Endothelial cell of umbilical vein (primary cell): ENCODE data around the gene AKT2. TPM values are rescaled to one million over a fixed set of nuclear protein-coding genes. Genes with fewer than 3 reads are reported as not detected.

Experiments used
- BruUV-seq: library from RNA; stranded (reverse); fragments of 400-500 nt; replicated peaks from 2 replicates; lab custom pipeline; 2021; lab: Mats Ljungman, UMichigan
- CTCF ChIA-PET: fragments of 300-600, 350-600 bp; sonication (Branson Sonifier 250); formaldehyde crosslinking; loops from one replicate; lab custom pipeline; 2021; ENCODE audit warnings: antibody characterized with exemption, inconsistent platforms; lab: Charles Lee
- POLR2A ChIA-PET: fragments of 300-600, 350-600 bp; sonication (Branson Sonifier 250); formaldehyde crosslinking; loops from one replicate; lab custom pipeline; 2021; ENCODE audit warnings: antibody characterized with exemption, inconsistent platforms; lab: Charles Lee
- DNase-seq: peaks from one replicate; pipeline ENCODE4 v3.0.0-alpha.2; 2011; ENCODE audit warnings: low read depth, low spot score
- FAIRE-seq: peaks from 2 replicates; lab custom pipeline; 2011; peaks lifted over from hg19 to GRCh38; lab: Jason Lieb, UNC
- H2AFZ ChIP-seq: 2 replicates; pipeline ENCODE4 v1.6.0; 2012; ENCODE audit warnings: low read depth, low read length, control low read depth, inconsistent platforms
- H3K27ac ChIP-seq: 2 replicates; pipeline ENCODE4 v1.5.1; 2011; ENCODE audit warnings: low read depth, mild to moderate bottlenecking, control low read depth, low read length, moderate library complexity; ENCODE audit not compliant: insufficient read depth
- H3K27me3 ChIP-seq, 2 experiments: 2 replicates each; pipeline versions ENCODE4 v1.6.0 to v1.6.1; 2011; ENCODE audit warnings: low read length in 2 of 2, mixed read lengths in 1 of 2; ENCODE audit not compliant: control insufficient read depth in 2 of 2, insufficient read depth in 2 of 2
- H3K36me3 ChIP-seq, 2 experiments: 2 replicates in 1 of 2; 3 replicates in 1 of 2; pipeline ENCODE4 v1.5.1; 2011; ENCODE audit warnings: low read length in 2 of 2, mild to moderate bottlenecking in 1 of 2, moderate library complexity in 1 of 2; ENCODE audit not compliant: control insufficient read depth in 2 of 2, insufficient read depth in 2 of 2; ENCODE audit errors: extremely low read depth in 1 of 2
- H3K4me1 ChIP-seq: 3 replicates; pipeline ENCODE4 v1.5.1; 2011; ENCODE audit warnings: mild to moderate bottlenecking, low read length; ENCODE audit not compliant: control insufficient read depth, insufficient read depth; ENCODE audit errors: extremely low read depth
- H3K4me2 ChIP-seq: 2 replicates; pipeline ENCODE4 v1.6.1; 2011; ENCODE audit warnings: low read length, control low read depth, mixed read lengths; ENCODE audit not compliant: insufficient read depth
- H3K4me3 ChIP-seq, 3 experiments: fragments of 200-600 bp in 1 of 3; sonication (generic), shearing (Covaris generic) in 1 of 3; replicated peaks in 1 of 3; 2 replicates each; pipeline ENCODE4 v1.5.1; 2011 to 2016; ENCODE audit warnings: control low read depth in 3 of 3, low read length in 3 of 3, mild to moderate bottlenecking in 2 of 3, inconsistent platforms in 1 of 3, low read depth in 1 of 3, moderate library complexity in 1 of 3; ENCODE audit not compliant: insufficient read depth in 1 of 3
- H3K79me2 ChIP-seq: 2 replicates; pipeline ENCODE4 v1.6.0; 2012; ENCODE audit warnings: low read length, inconsistent platforms; ENCODE audit not compliant: control insufficient read depth, insufficient read depth
- H3K9ac ChIP-seq: replicated peaks from 2 replicates; pipeline ENCODE3; 2011; ENCODE audit warnings: low read length, control low read depth; ENCODE audit not compliant: insufficient read depth; ENCODE audit errors: extremely low read depth
- H3K9me1 ChIP-seq: replicated peaks from 3 replicates; pipeline ENCODE4 v1.6.0; 2011; ENCODE audit warnings: mild to moderate bottlenecking, low read length; ENCODE audit not compliant: control insufficient read depth, insufficient read depth; ENCODE audit errors: extremely low read depth
- H3K9me3 ChIP-seq: replicated peaks from 2 replicates; pipeline ENCODE4 v1.5.1; 2012; ENCODE audit warnings: low read length, inconsistent platforms; ENCODE audit not compliant: control insufficient read depth, insufficient read depth
- H4K20me1 ChIP-seq: replicated peaks from 2 replicates; pipeline ENCODE3; 2011; ENCODE audit warnings: mild to moderate bottlenecking, low read length; ENCODE audit not compliant: control insufficient read depth, insufficient read depth; ENCODE audit errors: extremely low read depth
- EZH2 ChIP-seq: IDR thresholded peaks from 2 replicates; pipeline ENCODE4 v1.6.1; 2012; ENCODE audit warnings: borderline replicate concordance, low read depth, mild to moderate bottlenecking, moderate library complexity, low read length, inconsistent platforms; ENCODE audit not compliant: severe bottlenecking
- FOS ChIP-seq: IDR thresholded peaks from 2 replicates; pipeline ENCODE4 v1.6.1; 2011; ENCODE audit warnings: mild to moderate bottlenecking, low read length, moderate library complexity, borderline replicate concordance; ENCODE audit not compliant: insufficient read depth
- GATA2 ChIP-seq: IDR thresholded peaks from 2 replicates; pipeline ENCODE4 v1.7.0; 2011; ENCODE audit warnings: low read depth, mild to moderate bottlenecking, moderate library complexity, mixed read lengths, low read length; ENCODE audit not compliant: insufficient read length, insufficient read depth
- JUN ChIP-seq: IDR thresholded peaks from 2 replicates; pipeline ENCODE4 v1.6.1; 2011; ENCODE audit warnings: borderline replicate concordance, low read depth; ENCODE audit not compliant: insufficient read length, insufficient read depth
- MYC ChIP-seq: IDR thresholded peaks from one replicate; pipeline ENCODE4 v1.6.1; 2011; ENCODE audit warnings: mild to moderate bottlenecking, low read depth, low read length
- POLR2A ChIP-seq: IDR thresholded peaks from 2 replicates; pipeline ENCODE4 v1.6.1; 2012; ENCODE audit warnings: low read depth, mild to moderate bottlenecking, control low read depth, low read length
- POLR2AphosphoS5 ChIP-seq: IDR thresholded peaks from 2 replicates; pipeline ENCODE4 v1.6.1; 2012; ENCODE audit warnings: low read depth, mild to moderate bottlenecking, control low read depth, low read length, moderate library complexity; ENCODE audit not compliant: insufficient read depth
- dilution Hi-C: fragments of 300-500 bp; cut with MboI; formaldehyde crosslinking; loops from one replicate; pipeline ENCODE4 v1.15.0; 2019; ENCODE audit warnings: low sequenced_read_pairs; ENCODE audit not compliant: extremely low pct_ligation_motif_present
- intact Hi-C: fragments of 100-400 bp; cut with micrococcal nuclease; formaldehyde crosslinking; loops from one replicate; pipeline ENCODE4 v1.10.0; 2022
- polyA plus RNA-seq, 4 experiments: library from polyadenylated mRNA; depleted of rRNA in 3 of 4; stranded (reverse) in 3 of 4; unstranded in 1 of 4; fragments of >200 nt; gene quantifications; 2 replicates each; pipeline versions ENCODE4 v1.2.1 to v1.2.3, GENCODE V29; 2011 to 2012; ENCODE audit warnings: missing spikeins in 1 of 4
- total RNA-seq: library from RNA; stranded (reverse); gene quantifications from 2 replicates; pipeline ENCODE4 v1.2.3, GENCODE V29; 2021
- TF ChIP-seq, protein P1 (sequence below), 2 donors: IDR thresholded peaks; 1 replicate in 1 of 2; 2 replicates in 1 of 2; pipeline ENCODE4 v1.5.1; 2011; ENCODE audit warnings: low read length in 2 of 2, mild to moderate bottlenecking in 2 of 2, moderate library complexity in 2 of 2, control low read depth in 1 of 2, inconsistent platforms in 1 of 2, low read depth in 1 of 2; ENCODE audit not compliant: insufficient read depth in 1 of 2; ENCODE audit errors: extremely low read depth in 1 of 2
- TF ChIP-seq, protein P2 (sequence below): IDR thresholded peaks from 2 replicates; pipeline ENCODE4 v1.6.1; 2011; ENCODE audit not compliant: insufficient read depth, insufficient read length

Gene AKT2
- total and polyA plus RNA-seq, 2 donors (not counting 3 experiments of a cell fraction or from before 2014, with no cell fraction given) = 65.2 to 69.8 TPM

- TF ChIP-seq, protein P1, sequence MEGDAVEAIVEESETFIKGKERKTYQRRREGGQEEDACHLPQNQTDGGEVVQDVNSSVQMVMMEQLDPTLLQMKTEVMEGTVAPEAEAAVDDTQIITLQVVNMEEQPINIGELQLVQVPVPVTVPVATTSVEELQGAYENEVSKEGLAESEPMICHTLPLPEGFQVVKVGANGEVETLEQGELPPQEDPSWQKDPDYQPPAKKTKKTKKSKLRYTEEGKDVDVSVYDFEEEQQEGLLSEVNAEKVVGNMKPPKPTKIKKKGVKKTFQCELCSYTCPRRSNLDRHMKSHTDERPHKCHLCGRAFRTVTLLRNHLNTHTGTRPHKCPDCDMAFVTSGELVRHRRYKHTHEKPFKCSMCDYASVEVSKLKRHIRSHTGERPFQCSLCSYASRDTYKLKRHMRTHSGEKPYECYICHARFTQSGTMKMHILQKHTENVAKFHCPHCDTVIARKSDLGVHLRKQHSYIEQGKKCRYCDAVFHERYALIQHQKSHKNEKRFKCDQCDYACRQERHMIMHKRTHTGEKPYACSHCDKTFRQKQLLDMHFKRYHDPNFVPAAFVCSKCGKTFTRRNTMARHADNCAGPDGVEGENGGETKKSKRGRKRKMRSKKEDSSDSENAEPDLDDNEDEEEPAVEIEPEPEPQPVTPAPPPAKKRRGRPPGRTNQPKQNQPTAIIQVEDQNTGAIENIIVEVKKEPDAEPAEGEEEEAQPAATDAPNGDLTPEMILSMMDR (IDR thresholded peaks at IDR 0.05; ENCODE audit: extremely low read depth in 1 of 2, insufficient read depth in 1 of 2, low read depth in 1 of 2, low read length in 2 of 2) = no peak
- TF ChIP-seq EZH2 (no peak), POLR2AphosphoS5 (no peak), FOS (no peak), MYC (no peak), JUN (no peak), POLR2A (no peak), GATA2 (no peak)
- TF ChIP-seq, protein P2, sequence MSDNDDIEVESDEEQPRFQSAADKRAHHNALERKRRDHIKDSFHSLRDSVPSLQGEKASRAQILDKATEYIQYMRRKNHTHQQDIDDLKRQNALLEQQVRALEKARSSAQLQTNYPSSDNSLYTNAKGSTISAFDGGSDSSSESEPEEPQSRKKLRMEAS = no peak
- no peak overlapping the region for H3K27ac ChIP-seq
Measured at GRCh38 chr19:40281381-40282208, 3.5 kb downstream of the AKT2 start.

More at GRCh38 chr19:40281381-40282208, 3.5 kb downstream of the AKT2 start:
- H3K4me2 ChIP-seq = no peak overlapping the region
- H3K4me3 ChIP-seq = no peak overlapping the region
- peaks cover 0 to 3% of the 10 kb centered on the region in 2 experiments for H3K36me3 ChIP-seq
- H3K79me2 ChIP-seq = peaks cover 79% of the 10 kb centered on the region
- peaks cover 11% of the 10 kb centered on the region for H3K4me1 ChIP-seq
- dilution Hi-C loops (no loop called here), intact Hi-C loops (no loop called here)
- H3K9ac ChIP-seq = no peak overlapping the region
- no peak for DNase-seq
- H2AFZ ChIP-seq = no peak overlapping the region
- no peaks in the 10 kb centered on the region for H3K9me1 ChIP-seq
- FAIRE-seq = no peak
- no peaks in the 10 kb centered on the region for H4K20me1 ChIP-seq
- no peaks in the 10 kb centered on the region for H3K27me3 ChIP-seq
- ChIA-PET POLR2A (no interaction called here), CTCF (no interaction called here)
- BruUV-seq = no TSS peak
- no peaks in the 10 kb centered on the region for H3K9me3 ChIP-seq
